ENCODE data around the gene ELK1.
A peak's percentile ranks its signal among the peaks of the same experiment; 100 is the strongest.

The ELK1 gene

DNA sequence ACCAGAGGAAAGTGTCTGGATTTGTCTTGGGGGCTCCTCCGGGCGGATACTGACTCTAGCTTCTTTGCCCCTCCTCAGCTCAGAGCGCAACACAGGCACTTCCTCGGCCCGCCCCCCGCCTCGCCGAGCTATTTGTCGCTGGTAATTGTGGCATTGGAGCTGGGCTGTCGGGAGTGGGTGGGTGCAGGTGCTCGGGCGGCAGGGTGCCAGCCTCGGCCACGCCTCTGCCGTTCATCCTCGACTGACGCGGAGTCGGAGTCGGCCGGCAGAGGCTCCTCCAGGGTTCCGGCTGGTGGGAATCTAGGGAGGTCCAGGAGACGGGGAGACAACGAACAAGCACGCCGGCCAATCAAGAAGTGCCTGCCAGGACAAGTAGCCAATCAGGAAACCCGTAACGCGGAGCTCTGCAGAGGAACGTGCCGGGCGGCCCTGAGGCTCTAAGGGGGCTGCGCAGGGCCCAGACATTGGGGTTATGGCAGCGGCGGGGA lies 26.8 kb downstream of the ELK1 start:
- no peak overlapping the region for H2BK15ac ChIP-seq (ENCODE audit: low read length)
- peak overlapping the region; percentile 62 for H3K4me2 ChIP-seq (ENCODE audit: insufficient read depth, low read length, poor library complexity, severe bottlenecking)
- H3K18ac ChIP-seq (ENCODE audit: low read length) = no peak overlapping the region
- H3K14ac ChIP-seq (ENCODE audit: low read length) = no peak overlapping the region
- H3K79me1 ChIP-seq (ENCODE audit: low read depth, low read length) = no peaks in the 10 kb centered on the region
- peak; percentile 56 for DNase-seq (ENCODE audit: low spot score)
- no peaks in the 10 kb centered on the region for H3K9me3 ChIP-seq (replicated peaks in 1 of 2; ENCODE audit: control insufficient read depth in 2 of 2, insufficient read depth in 1 of 2, low read depth in 1 of 2, low read length in 2 of 2)
- peaks cover 0 to 2% (median 0%) of the 10 kb centered on the region in 3 experiments for H3K27me3 ChIP-seq (ENCODE audit: control insufficient read depth in 3 of 3, insufficient read depth in 3 of 3, low read depth in 1 of 3, low read length in 3 of 3)
- H3K4ac ChIP-seq (ENCODE audit: low read length) = no peak overlapping the region
- no peak overlapping the region for H2BK12ac ChIP-seq (ENCODE audit: low read length)
- no peak overlapping the region for H2BK120ac ChIP-seq (ENCODE audit: low read depth, low read length)
- H3K36me3 ChIP-seq (replicated peaks in 1 of 2; ENCODE audit: control insufficient read depth in 2 of 2, insufficient read depth in 2 of 2, low read length in 2 of 2) = no peaks in the 10 kb centered on the region
- H2BK5ac ChIP-seq (ENCODE audit: low read length) = no peak overlapping the region
- H3K9ac ChIP-seq (ENCODE audit: low read depth, low read length, poor library complexity) = no peak overlapping the region
- peak overlapping the region; percentile 45 to 75 for H3K4me3 ChIP-seq (ENCODE audit: low read length in 2 of 2)
- H4K8ac ChIP-seq (ENCODE audit: low read depth, low read length) = no peak overlapping the region
- WGBS, 2 donors (ENCODE audit: extremely low coverage in 2 of 2, insufficient read length in 2 of 2, insufficient replicate concordance in 1 of 2) = no CpG with 5 or more reads among the region's 35 CpGs
- H3K23ac ChIP-seq (ENCODE audit: low read depth, low read length, poor library complexity) = no peak overlapping the region
- H2AFZ ChIP-seq (ENCODE audit: low read length) = peak overlapping the region; percentile 82
- H4K91ac ChIP-seq (ENCODE audit: low read depth, low read length, poor library complexity) = no peak overlapping the region
- H2AK5ac ChIP-seq (ENCODE audit: low read depth, low read length) = no peak overlapping the region
- peaks cover 2 to 6% of the 10 kb centered on the region in 2 donors for H3K4me1 ChIP-seq (ENCODE audit: control insufficient read depth in 2 of 2, insufficient read depth in 1 of 2, low read depth in 1 of 2, low read length in 2 of 2)
- H3K27ac ChIP-seq (replicated peaks; ENCODE audit: low read length) = no peak overlapping the region

DNA sequence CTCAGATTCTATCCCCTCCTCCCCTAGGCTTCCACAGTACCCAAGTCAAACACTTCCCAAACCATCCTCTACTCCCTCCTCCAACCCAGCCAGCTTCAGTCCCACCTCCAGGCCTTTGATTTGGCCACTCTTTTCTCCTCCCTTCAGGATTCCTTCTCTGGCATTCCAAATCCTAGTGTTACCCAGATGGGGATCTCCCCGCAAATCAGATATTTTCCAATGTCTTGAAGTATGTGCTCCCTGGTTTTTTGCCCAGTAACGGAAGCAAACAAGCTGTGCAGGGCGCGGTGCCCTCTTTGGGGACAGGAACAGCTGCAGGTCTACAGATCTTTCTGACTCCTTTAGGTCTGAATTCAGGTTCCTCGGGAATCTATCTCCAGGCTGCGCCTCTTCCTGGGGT lies 28.5 kb downstream of the ELK1 start:
- Histone ChIP-seq H3K14ac (ENCODE audit: low read length) (no peak overlapping the region), H3K4me2 (ENCODE audit: insufficient read depth, low read length, poor library complexity, severe bottlenecking) (no peak overlapping the region), H3K4me1 (ENCODE audit: control insufficient read depth in 2 of 2, insufficient read depth in 1 of 2, low read depth in 1 of 2, low read length in 2 of 2) (peaks cover 2 to 6% of the 10 kb centered on the region in 2 donors), H2AFZ (ENCODE audit: low read length) (no peak overlapping the region), H2BK5ac (ENCODE audit: low read length) (no peak overlapping the region), H2BK12ac (ENCODE audit: low read length) (no peak overlapping the region), H2AK5ac (ENCODE audit: low read depth, low read length) (no peak overlapping the region), H2BK15ac (ENCODE audit: low read length) (no peak overlapping the region), H3K27me3 (ENCODE audit: control insufficient read depth in 3 of 3, insufficient read depth in 3 of 3, low read depth in 1 of 3, low read length in 3 of 3) (peaks cover 0 to 2% (median 0%) of the 10 kb centered on the region in 3 experiments), H3K18ac (ENCODE audit: low read length) (no peak overlapping the region), H3K4ac (ENCODE audit: low read length) (no peak overlapping the region), H3K9me3 (replicated peaks in 1 of 2; ENCODE audit: control insufficient read depth in 2 of 2, insufficient read depth in 1 of 2, low read depth in 1 of 2, low read length in 2 of 2) (no peaks in the 10 kb centered on the region), H3K36me3 (replicated peaks in 1 of 2; ENCODE audit: control insufficient read depth in 2 of 2, insufficient read depth in 2 of 2, low read length in 2 of 2) (no peaks in the 10 kb centered on the region), H3K79me1 (ENCODE audit: low read depth, low read length) (no peaks in the 10 kb centered on the region), H4K91ac (ENCODE audit: low read depth, low read length, poor library complexity) (no peak overlapping the region), H3K4me3 (ENCODE audit: low read length in 2 of 2) (no peak overlapping the region), H3K23ac (ENCODE audit: low read depth, low read length, poor library complexity) (no peak overlapping the region), H4K8ac (ENCODE audit: low read depth, low read length) (no peak overlapping the region), H2BK120ac (ENCODE audit: low read depth, low read length) (no peak overlapping the region), H3K9ac (ENCODE audit: low read depth, low read length, poor library complexity) (no peak overlapping the region), H3K27ac (replicated peaks; ENCODE audit: low read length) (no peak overlapping the region)
- WGBS, 2 donors (ENCODE audit: extremely low coverage in 2 of 2, insufficient read length in 2 of 2, insufficient replicate concordance in 1 of 2) = no CpG with 5 or more reads among the region's 6 CpGs
- DNase-seq (ENCODE audit: low spot score) = no peak

DNA sequence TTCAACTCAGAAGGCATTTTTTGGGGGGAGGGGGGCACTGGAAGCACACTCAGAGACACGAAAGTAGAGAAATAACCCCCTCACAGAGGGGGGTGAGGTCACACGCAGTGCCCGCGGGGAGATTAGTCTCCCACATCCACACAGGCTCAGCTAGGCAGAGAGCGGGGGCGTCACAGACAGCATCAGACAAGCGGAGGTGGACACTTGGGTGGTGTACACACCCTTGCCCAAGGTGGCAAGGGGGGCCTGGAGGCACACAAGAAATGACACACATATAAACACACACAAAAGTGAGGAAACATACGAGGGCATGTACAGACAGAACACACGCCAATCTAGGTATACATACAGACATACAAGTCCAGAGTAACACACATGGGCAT lies 30.1 kb downstream of the ELK1 start:
- Histone ChIP-seq H3K4ac (ENCODE audit: low read length) (no peak overlapping the region), H3K4me2 (ENCODE audit: insufficient read depth, low read length, poor library complexity, severe bottlenecking) (no peak overlapping the region), H2BK15ac (ENCODE audit: low read length) (no peak overlapping the region), H3K14ac (ENCODE audit: low read length) (no peak overlapping the region), H2BK12ac (ENCODE audit: low read length) (no peak overlapping the region), H2BK120ac (ENCODE audit: low read depth, low read length) (no peak overlapping the region), H3K9me3 (replicated peaks in 1 of 2; ENCODE audit: control insufficient read depth in 2 of 2, insufficient read depth in 1 of 2, low read depth in 1 of 2, low read length in 2 of 2) (no peaks in the 10 kb centered on the region), H2BK5ac (ENCODE audit: low read length) (no peak overlapping the region), H2AFZ (ENCODE audit: low read length) (no peak overlapping the region), H2AK5ac (ENCODE audit: low read depth, low read length) (no peak overlapping the region), H3K4me1 (ENCODE audit: control insufficient read depth in 2 of 2, insufficient read depth in 1 of 2, low read depth in 1 of 2, low read length in 2 of 2) (peaks cover 2 to 6% of the 10 kb centered on the region in 2 donors), H3K79me1 (ENCODE audit: low read depth, low read length) (no peaks in the 10 kb centered on the region), H3K36me3 (replicated peaks in 1 of 2; ENCODE audit: control insufficient read depth in 2 of 2, insufficient read depth in 2 of 2, low read length in 2 of 2) (no peaks in the 10 kb centered on the region), H3K27me3 (ENCODE audit: control insufficient read depth in 3 of 3, insufficient read depth in 3 of 3, low read depth in 1 of 3, low read length in 3 of 3) (peaks cover 0 to 2% (median 0%) of the 10 kb centered on the region in 3 experiments), H3K4me3 (ENCODE audit: low read length in 2 of 2) (no peak overlapping the region), H3K18ac (ENCODE audit: low read length) (no peak overlapping the region), H3K9ac (ENCODE audit: low read depth, low read length, poor library complexity) (no peak overlapping the region), H4K91ac (ENCODE audit: low read depth, low read length, poor library complexity) (no peak overlapping the region), H4K8ac (ENCODE audit: low read depth, low read length) (no peak overlapping the region), H3K23ac (ENCODE audit: low read depth, low read length, poor library complexity) (no peak overlapping the region), H3K27ac (replicated peaks; ENCODE audit: low read length) (no peak overlapping the region)
- whole genome bisulfite sequencing, 2 donors (ENCODE audit: extremely low coverage in 2 of 2, insufficient read length in 2 of 2, insufficient replicate concordance in 1 of 2) = no CpG with 5 or more reads among the region's 9 CpGs
- no peak for DNase-seq (ENCODE audit: low spot score)

DNA sequence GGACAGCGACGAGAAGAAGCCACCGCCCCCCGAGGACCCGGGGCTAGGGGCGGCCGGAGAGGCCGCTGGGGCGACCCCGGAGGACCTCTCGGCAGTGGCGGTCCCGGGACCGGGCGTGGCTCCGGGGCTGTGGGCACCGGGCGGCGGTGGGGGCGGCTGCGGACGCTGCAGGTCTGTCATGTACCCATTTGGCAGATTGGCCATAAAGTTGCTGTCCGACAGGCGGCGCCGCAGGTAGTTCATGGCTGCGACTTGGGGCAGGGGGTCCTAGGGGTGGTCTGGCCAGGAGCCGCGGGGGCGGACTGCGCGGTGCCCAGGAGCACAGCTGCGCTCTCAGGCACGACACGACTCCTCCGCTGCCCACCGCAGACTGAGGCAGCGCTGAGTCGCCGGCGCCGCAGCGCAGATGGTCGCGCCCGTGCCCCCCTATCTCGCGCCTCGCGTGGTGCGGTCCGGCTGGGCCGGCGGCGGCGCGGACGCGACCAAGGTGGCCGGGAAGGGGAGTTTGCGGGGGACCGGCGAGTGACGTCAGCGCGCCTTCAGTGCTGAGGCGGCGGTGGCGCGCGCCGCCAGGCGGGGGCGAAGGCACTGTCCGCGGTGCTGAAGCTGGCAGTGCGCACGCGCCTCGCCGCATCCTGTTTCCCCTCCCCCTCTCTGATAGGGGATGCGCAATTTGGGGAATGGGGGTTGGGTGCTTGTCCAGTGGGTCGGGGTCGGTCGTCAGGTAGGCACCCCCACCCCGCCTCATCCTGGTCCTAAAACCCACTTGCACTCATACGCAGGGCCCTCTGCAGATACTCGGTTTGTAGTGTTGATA lies 30.7 kb downstream of the ELK1 start, which contains the start of gene SYN1:
Gene SYN1, minus strand, starts transcription at position 372 of the 817 bp plus-strand sequence. Its CDS starts 129 bp downstream, at position 243.
- no peaks in the 10 kb centered on the region for H3K79me1 ChIP-seq (ENCODE audit: low read depth, low read length)
- no peak within 1 kb of the TSS for H3K18ac ChIP-seq (ENCODE audit: low read length)
- H3K9ac ChIP-seq (ENCODE audit: low read depth, low read length, poor library complexity) = no peak within 1 kb of the TSS
- peak; percentile 79 for DNase-seq (ENCODE audit: low spot score)
- H3K4ac ChIP-seq (ENCODE audit: low read length) = no peak within 1 kb of the TSS
- peak within 1 kb of the TSS; percentile 44 to 75 for H3K4me3 ChIP-seq (ENCODE audit: low read length in 2 of 2)
- H3K9me3 ChIP-seq (replicated peaks in 1 of 2; ENCODE audit: control insufficient read depth in 2 of 2, insufficient read depth in 1 of 2, low read depth in 1 of 2, low read length in 2 of 2) = no peaks in the 10 kb centered on the region
- H4K91ac ChIP-seq (ENCODE audit: low read depth, low read length, poor library complexity) = no peak within 1 kb of the TSS
- H2AFZ ChIP-seq (ENCODE audit: low read length) = peak within 1 kb of the TSS; percentile 85
- peaks cover 2 to 6% of the 10 kb centered on the region in 2 donors for H3K4me1 ChIP-seq (ENCODE audit: control insufficient read depth in 2 of 2, insufficient read depth in 1 of 2, low read depth in 1 of 2, low read length in 2 of 2)
- H2BK120ac ChIP-seq (ENCODE audit: low read depth, low read length) = no peak within 1 kb of the TSS
- H2BK15ac ChIP-seq (ENCODE audit: low read length) = no peak within 1 kb of the TSS
- peaks cover 0 to 2% (median 0%) of the 10 kb centered on the region in 3 experiments for H3K27me3 ChIP-seq (ENCODE audit: control insufficient read depth in 3 of 3, insufficient read depth in 3 of 3, low read depth in 1 of 3, low read length in 3 of 3)
- no peak within 1 kb of the TSS for H3K14ac ChIP-seq (ENCODE audit: low read length)
- no peak within 1 kb of the TSS for H3K23ac ChIP-seq (ENCODE audit: low read depth, low read length, poor library complexity)
- no peak within 1 kb of the TSS for H2AK5ac ChIP-seq (ENCODE audit: low read depth, low read length)
- WGBS, 2 donors (ENCODE audit: extremely low coverage in 2 of 2, insufficient read length in 2 of 2, insufficient replicate concordance in 1 of 2) = no CpG with 5 or more reads among the region's 88 CpGs
- no peak within 1 kb of the TSS for H4K8ac ChIP-seq (ENCODE audit: low read depth, low read length)
- H3K27ac ChIP-seq (replicated peaks; ENCODE audit: low read length) = no peak within 1 kb of the TSS
- no peak within 1 kb of the TSS for H2BK12ac ChIP-seq (ENCODE audit: low read length)
- no peak within 1 kb of the TSS for H2BK5ac ChIP-seq (ENCODE audit: low read length)
- peak within 1 kb of the TSS; percentile 57 for H3K4me2 ChIP-seq (ENCODE audit: insufficient read depth, low read length, poor library complexity, severe bottlenecking)
- no peaks in the 10 kb centered on the region for H3K36me3 ChIP-seq (replicated peaks in 1 of 2; ENCODE audit: control insufficient read depth in 2 of 2, insufficient read depth in 2 of 2, low read length in 2 of 2)
